Endothelial cell of coronary artery (primary cell): Measurements from ENCODE around the gene TRIM39. TPM values are rescaled to one million over a fixed set of nuclear protein-coding genes. Genes with fewer than 3 reads are reported as not detected.

Experiments used
- total RNA-seq: library from RNA; depleted of rRNA; stranded (reverse); fragments of >200 nt; gene quantifications from 2 replicates; pipeline ENCODE4 v1.2.3, GENCODE V29; 2014

Gene TRIM39
- total RNA-seq = 7.3 and 7.6 TPM in 2 replicates

GRCh38 chr6:30326526-30327231, at the start of gene TRIM39:
Gene TRIM39, plus strand, starts transcription at chr6:30326927. Its CDS starts 2,391 bp downstream, at chr6:30329318.

GRCh38 chr6:30344868-30345671, 18.3 kb downstream of the TRIM39 start, which contains the start of gene RPP21:
Gene RPP21, plus strand, starts transcription at chr6:30345156. Its CDS starts 16 bp downstream, at chr6:30345172.

Other genes with a start within 250 kb of the TRIM39 start
- gene TRIM31, start 213.8 kb upstream of the TRIM39 start, total RNA-seq = not detected in 2 replicates
- not detected in 2 replicates for gene TRIM40, start 190.8 kb upstream of the TRIM39 start, total RNA-seq
- not detected in 2 replicates for gene TRIM10, start 165.7 kb upstream of the TRIM39 start, total RNA-seq
- gene TRIM15, start 163.4 kb upstream of the TRIM39 start, total RNA-seq = not detected in 2 replicates
- 23.8 and 25.6 TPM in 2 replicates for gene TRIM26, start 113.5 kb upstream of the TRIM39 start, total RNA-seq
- 23.8 and 33.0 TPM in 2 replicates for gene RPP21, start 18.2 kb downstream of the TRIM39 start, total RNA-seq
- gene HLA-E, start 162.6 kb downstream of the TRIM39 start, total RNA-seq = 353 and 390 TPM in 2 replicates
- gene GNL1, start 229.6 kb downstream of the TRIM39 start, total RNA-seq = 42.6 and 48.7 TPM in 2 replicates
- 3.6 and 3.8 TPM in 2 replicates for gene PRR3, start 230.4 kb downstream of the TRIM39 start, total RNA-seq
- 48.6 and 48.8 TPM in 2 replicates for gene ABCF1, start 244.5 kb downstream of the TRIM39 start, total RNA-seq